NCI-H524 treated with DMSO at 0.1 percent for 48 hours (cell line): ENCODE measurements around the gene TBL3.
"Not testable (repeated sequence)": the region's sequence is repeated elsewhere in the genome, so short reads cannot be mapped to it uniquely, and the experiment has no call there.

Experiments
- DNase-seq: peaks from one replicate; lab custom pipeline; 2025; lab: John Stamatoyannopoulos, UW

The TBL3 gene

GRCh38 chr16:1942810-1943726, 28.8 kb upstream of the TBL3 start, which contains the start of gene MSRB1:
Gene MSRB1 (minus strand): TSS chr16:1943199. CDS start chr16:1943156, 43 bp downstream.
- DNase-seq, result peak; percentile 85

- no peak for DNase-seq
These were observed 27.1 kb upstream of the TBL3 start for GRCh38 chr16:1944612-1945199.

- no peak for DNase-seq
These were observed 26.1 kb upstream of the TBL3 start for GRCh38 chr16:1945559-1946391.

- DNase-seq, result no peak
These were observed 25.1 kb upstream of the TBL3 start for GRCh38 chr16:1946495-1947368.

GRCh38 chr16:1947369-1947670, 24.5 kb upstream of the TBL3 start:
- no peak for DNase-seq

- DNase-seq, result no peak
These were observed 22.3 kb upstream of the TBL3 start for GRCh38 chr16:1949507-1949906.

- no peak for DNase-seq
These were observed 21.8 kb upstream of the TBL3 start for GRCh38 chr16:1950047-1950446.

GRCh38 chr16:1950559-1950958, 21.3 kb upstream of the TBL3 start:
- DNase-seq, result no peak

GRCh38 chr16:1953734-1954133, 18.1 kb upstream of the TBL3 start:
- DNase-seq, result no peak

- not testable (repeated sequence) for DNase-seq
These were observed 14.3 kb upstream of the TBL3 start for GRCh38 chr16:1957434-1958142.

- not testable (repeated sequence) for DNase-seq
These were observed 13.7 kb upstream of the TBL3 start for GRCh38 chr16:1958143-1958491.

GRCh38 chr16:1958715-1959268, 13.1 kb upstream of the TBL3 start:
- DNase-seq, result no peak

GRCh38 chr16:1959269-1960039, 12.4 kb upstream of the TBL3 start, which contains the start of gene NDUFB10:
Gene NDUFB10 (plus strand): TSS chr16:1959538. CDS start chr16:1959625, 87 bp downstream.
- no peak for DNase-seq

- peak; percentile 79 for DNase-seq
These were observed 10.9 kb upstream of the TBL3 start for GRCh38 chr16:1960665-1961630.

GRCh38 chr16:1961651-1962067, 10.2 kb upstream of the TBL3 start:
- no peak for DNase-seq

GRCh38 chr16:1962161-1963153, 9.4 kb upstream of the TBL3 start:
- DNase-seq, result not testable (repeated sequence)

- DNase-seq, result no peak
These were observed 7.9 kb upstream of the TBL3 start for GRCh38 chr16:1963806-1964505.
